Measurements from ENCODE around the gene PHF23. TPM values are rescaled to one million over a fixed set of nuclear protein-coding genes. Genes with fewer than 3 reads are reported as not detected.
A peak's percentile ranks its signal among the peaks of the same experiment; 100 is the strongest.

Gene PHF23
- total and polyA plus RNA-seq, 9 of the 15 experiments (the other 6 are each of a cell fraction or from before 2014, with no cell fraction given): 7.4 to 87.5 (median 33.7) TPM

GRCh38 chr17:7214300-7215135 is 24.7 kb downstream of the PHF23 start (continued):
- TF ChIP-seq E2F8 (IDR thresholded peaks at IDR 0.05; ENCODE audit: low read depth, partially characterized antibody): peak; percentile 33
- TF ChIP-seq ESRRA (IDR thresholded peaks at IDR 0.05; ENCODE audit: borderline replicate concordance, low read depth): no peak; the same call in 1 of the 2 replicates
- no peak for TF ChIP-seq KAT8 (IDR thresholded peaks at IDR 0.05; ENCODE audit: low read depth)
- TF ChIP-seq KDM5B (IDR thresholded peaks at IDR 0.05; ENCODE audit: insufficient replicate concordance, low read depth, low read length): no peak
- TF ChIP-seq TBL1XR1 (IDR thresholded peaks at IDR 0.05; ENCODE audit: low read length in 2 of 2): no peak
- TF ChIP-seq ZMIZ1 (IDR thresholded peaks at IDR 0.05; ENCODE audit: low read depth in 2 of 2, low read length in 2 of 2): 0 out of 4 replicates have a peak, but pooled peaks have one; percentile 25 to 30
- TF ChIP-seq DMBX1 (CRISPR knock-in tag; IDR thresholded peaks at IDR 0.05; ENCODE audit: borderline replicate concordance): no peak
- no peak for TF ChIP-seq ZNF785 (CRISPR knock-in tag; IDR thresholded peaks at IDR 0.05)
- 0 out of 2 replicates have a peak, but pooled peaks have one; percentile 4 for TF ChIP-seq KLF13 (tag; IDR thresholded peaks at IDR 0.05; ENCODE audit: borderline replicate concordance, low read depth)
- TF ChIP-seq HIVEP1 (CRISPR knock-in tag; IDR thresholded peaks at IDR 0.05): no peak
- TF ChIP-seq STAT5A (IDR thresholded peaks at IDR 0.05; ENCODE audit: borderline replicate concordance, low read length): no peak
- TF ChIP-seq POLR2B (IDR thresholded peaks at IDR 0.05; ENCODE audit: low read depth, partially characterized antibody): no peak
- TF ChIP-seq YY1 (IDR thresholded peaks at IDR 0.05; ENCODE audit: borderline replicate concordance in 1 of 3, control insufficient read depth in 1 of 3, extremely low read depth in 1 of 3, insufficient read depth in 3 of 3, insufficient read length in 1 of 3, insufficient replicate concordance in 2 of 3, low read depth in 1 of 3, low read length in 2 of 3): peak in 1 of 3 experiments; percentile 46
- no peak for TF ChIP-seq ZNF717 (CRISPR knock-in tag; IDR thresholded peaks at IDR 0.05)
- TF ChIP-seq ZNF232 (CRISPR knock-in tag; IDR thresholded peaks at IDR 0.05): no peak
- no peak for TF ChIP-seq KAT2B (IDR thresholded peaks at IDR 0.05; ENCODE audit: low read depth, low read length)
- no peak for TF ChIP-seq ZNF644 (tag; IDR thresholded peaks at IDR 0.05; ENCODE audit: low read depth)
- no peak for TF ChIP-seq ZNF277 (CRISPR knock-in tag; IDR thresholded peaks at IDR 0.05; ENCODE audit: borderline replicate concordance)

Data from K562 (cell line).